H1 (cell line): ENCODE results near the gene CD68. TPM values are rescaled to one million over a fixed set of nuclear protein-coding genes. Genes with fewer than 3 reads are reported as not detected.

Source experiments
- CTCF ChIA-PET: fragments of 300-600 bp; sonication (Branson Sonifier 250); formaldehyde crosslinking; loops from one replicate; lab custom pipeline; 2021; ENCODE audit not compliant: partially characterized antibody; lab: Charles Lee
- POLR2A ChIA-PET: fragments of 300-600 bp; sonication (Branson Sonifier 250); formaldehyde crosslinking; loops from one replicate; lab custom pipeline; 2021; ENCODE audit warnings: inconsistent platforms; ENCODE audit not compliant: partially characterized antibody; lab: Charles Lee
- DNase-seq, 2 experiments: peaks; one replicate each; pipeline versions ENCODE4 v3.0.0 to v3.0.0-alpha.2; 2010 to 2022; ENCODE audit warnings: low spot score in 2 of 2, low read depth in 1 of 2, mixed read lengths in 1 of 2
- FAIRE-seq: peaks from 2 replicates; lab custom pipeline; 2011; peaks lifted over from hg19 to GRCh38; lab: Jason Lieb, UNC
- H2AFZ ChIP-seq: 2 replicates; pipeline ENCODE4 v1.8.1; 2012; ENCODE audit warnings: low read length, inconsistent platforms
- H2AK5ac ChIP-seq: 2 replicates; pipeline ENCODE4 v1.6.1; 2013; ENCODE audit warnings: low read depth, low read length
- H2BK120ac ChIP-seq: replicated peaks from 2 replicates; pipeline ENCODE3; 2013; ENCODE audit warnings: low read depth, low read length, inconsistent platforms
- H2BK12ac ChIP-seq: 2 replicates; pipeline ENCODE4 v1.6.1; 2013; ENCODE audit warnings: low read depth, low read length
- H2BK15ac ChIP-seq: 2 replicates; pipeline ENCODE4 v1.6.1; 2013; ENCODE audit warnings: low read length
- H2BK20ac ChIP-seq: 2 replicates; pipeline ENCODE4 v1.6.1; 2013; ENCODE audit warnings: low read length
- H2BK5ac ChIP-seq: 2 replicates; pipeline ENCODE4 v1.6.1; 2013; ENCODE audit warnings: low read depth, low read length
- H3K14ac ChIP-seq: 2 replicates; pipeline ENCODE4 v1.6.1; 2013; ENCODE audit warnings: inconsistent platforms; ENCODE audit not compliant: insufficient read length
- H3K18ac ChIP-seq: 2 replicates; pipeline ENCODE4 v1.6.1; 2013; ENCODE audit warnings: low read length; ENCODE audit errors: extremely low read depth
- H3K23ac ChIP-seq: 2 replicates; pipeline ENCODE4 v1.6.1; 2013; ENCODE audit warnings: inconsistent platforms; ENCODE audit not compliant: insufficient read length
- H3K23me2 ChIP-seq: 2 replicates; pipeline ENCODE4 v1.6.1; 2013; ENCODE audit warnings: low read depth, low read length
- H3K27ac ChIP-seq: 2 replicates; pipeline ENCODE4 v1.6.1; 2011; ENCODE audit warnings: low read depth, low read length, inconsistent platforms
- H3K27me3 ChIP-seq, 4 experiments: replicated peaks in 1 of 4; 1 replicate in 1 of 4; 2 replicates in 3 of 4; pipeline versions ENCODE4 v1.6.1 to v1.8.1; 2011 to 2013; ENCODE audit warnings: low read length in 3 of 4, mild to moderate bottlenecking in 3 of 4, inconsistent platforms in 2 of 4, mixed read lengths in 2 of 4, moderate library complexity in 1 of 4; ENCODE audit not compliant: control insufficient read depth in 3 of 4, insufficient read depth in 3 of 4; ENCODE audit errors: extremely low read depth in 1 of 4
- H3K36me3 ChIP-seq, 4 experiments: 2 replicates each; pipeline versions ENCODE4 v1.6.1 to v1.8.1; 2011 to 2013; ENCODE audit warnings: mild to moderate bottlenecking in 4 of 4, low read length in 3 of 4, moderate library complexity in 2 of 4, control low read depth in 1 of 4, inconsistent platforms in 1 of 4; ENCODE audit not compliant: insufficient read depth in 4 of 4, control insufficient read depth in 2 of 4
- H3K4ac ChIP-seq: replicated peaks from 2 replicates; pipeline ENCODE3; 2013; ENCODE audit warnings: low read length, low read depth, mixed read lengths, inconsistent platforms; ENCODE audit not compliant: insufficient read length
- H3K4me1 ChIP-seq, 4 experiments: replicated peaks in 1 of 4; 1 replicate in 1 of 4; 2 replicates in 3 of 4; pipeline versions ENCODE4 v1.6.1 to v1.8.1; 2011 to 2013; ENCODE audit warnings: low read length in 3 of 4, inconsistent platforms in 2 of 4, mixed read lengths in 1 of 4; ENCODE audit not compliant: insufficient read depth in 4 of 4, control insufficient read depth in 3 of 4
- H3K4me2 ChIP-seq, 2 experiments: 2 replicates each; pipeline versions ENCODE4 v1.6.1 to v1.8.1; 2011 to 2013; ENCODE audit warnings: low read depth in 2 of 2, low read length in 2 of 2, control low read depth in 1 of 2, inconsistent platforms in 1 of 2, mild to moderate bottlenecking in 1 of 2; ENCODE audit not compliant: insufficient read depth in 1 of 2
- H3K4me3 ChIP-seq, 4 experiments: fragments of 200-600, 300-600 bp in 1 of 4; sonication (generic), shearing (Covaris generic), sonication (Bioruptor Twin) in 1 of 4; 2 replicates each; pipeline versions ENCODE4 v1.5.1 to v1.8.1; 2011 to 2016; ENCODE audit warnings: low read length in 4 of 4, low read depth in 3 of 4, control low read depth in 2 of 4, inconsistent platforms in 2 of 4, mild to moderate bottlenecking in 2 of 4, mixed read lengths in 1 of 4, moderate library complexity in 1 of 4; ENCODE audit not compliant: insufficient read depth in 2 of 4; ENCODE audit errors: extremely low read depth in 1 of 4
- H3K56ac ChIP-seq: replicated peaks from 2 replicates; pipeline ENCODE3; 2013; ENCODE audit warnings: low read depth, mild to moderate bottlenecking, mixed read lengths, low read length, inconsistent platforms; ENCODE audit not compliant: insufficient read length
- H3K79me1 ChIP-seq: 2 replicates; pipeline ENCODE4 v1.6.1; 2013; ENCODE audit warnings: low read depth, low read length, control low read depth
- H3K79me2 ChIP-seq, 2 experiments: 2 replicates each; pipeline versions ENCODE4 v1.6.1 to v1.8.1; 2012 to 2013; ENCODE audit warnings: low read length in 2 of 2, mild to moderate bottlenecking in 2 of 2, inconsistent platforms in 1 of 2; ENCODE audit not compliant: insufficient read depth in 2 of 2, control insufficient read depth in 1 of 2
- H3K9ac ChIP-seq, 4 experiments: replicated peaks in 1 of 4; 1 replicate in 1 of 4; 2 replicates in 3 of 4; pipeline versions ENCODE4 v1.6.1 to v1.8.1; 2011 to 2013; ENCODE audit warnings: low read depth in 3 of 4, low read length in 3 of 4, control low read depth in 2 of 4, mild to moderate bottlenecking in 2 of 4, moderate library complexity in 2 of 4, inconsistent platforms in 1 of 4; ENCODE audit errors: extremely low read depth in 1 of 4
- H3K9me3 ChIP-seq, 2 experiments: 2 replicates each; pipeline versions ENCODE4 v1.6.1 to v1.8.1; 2012 to 2013; ENCODE audit warnings: mild to moderate bottlenecking in 2 of 2, moderate library complexity in 2 of 2, control low read depth in 1 of 2, inconsistent platforms in 1 of 2, low read depth in 1 of 2, low read length in 1 of 2, mixed read lengths in 1 of 2; ENCODE audit not compliant: insufficient read depth in 2 of 2
- H4K20me1 ChIP-seq, 2 experiments: replicated peaks in 1 of 2; 2 replicates each; pipeline versions ENCODE3 to v1.8.1; 2011 to 2013; ENCODE audit warnings: inconsistent platforms in 2 of 2, low read length in 2 of 2, mild to moderate bottlenecking in 1 of 2; ENCODE audit not compliant: insufficient read depth in 2 of 2, control insufficient read depth in 1 of 2
- H4K5ac ChIP-seq: 2 replicates; pipeline ENCODE4 v1.6.1; 2013; ENCODE audit warnings: low read length, low read depth, mixed read lengths, inconsistent platforms; ENCODE audit not compliant: insufficient read length
- H4K8ac ChIP-seq: 2 replicates; pipeline ENCODE4 v1.8.0; 2013; ENCODE audit warnings: mild to moderate bottlenecking, moderate library complexity, low read length, inconsistent platforms; ENCODE audit not compliant: insufficient read depth; ENCODE audit errors: extremely low read depth
- H4K91ac ChIP-seq: replicated peaks from 2 replicates; pipeline ENCODE3; 2013; ENCODE audit warnings: low read length, mixed read lengths, inconsistent platforms; ENCODE audit not compliant: insufficient read length
- PHF8 ChIP-seq: fragments of 200-600 bp; sonication (generic); conservative IDR thresholded peaks from 2 replicates; pipeline ENCODE4 v1.7.1; 2012; ENCODE audit warnings: low read depth, mild to moderate bottlenecking, inconsistent platforms, low read length, moderate library complexity
- POLR2A ChIP-seq, 2 experiments: IDR thresholded peaks; 1 replicate in 1 of 2; 2 replicates in 1 of 2; pipeline ENCODE4 v1.6.1; 2011; ENCODE audit warnings: low read depth in 2 of 2, low read length in 2 of 2, mild to moderate bottlenecking in 2 of 2; ENCODE audit errors: control extremely low read depth in 1 of 2
- POLR2AphosphoS5 ChIP-seq: IDR thresholded peaks from 2 replicates; pipeline ENCODE4 v1.6.1; 2011; ENCODE audit warnings: low read depth, low read length
- SUZ12 ChIP-seq: fragments of 200-600 bp; sonication (generic); IDR thresholded peaks from 2 replicates; pipeline ENCODE4 v1.6.1; 2012; ENCODE audit warnings: mild to moderate bottlenecking, inconsistent platforms, low read length, moderate library complexity, mixed read lengths
- TEAD4 ChIP-seq: IDR thresholded peaks from 2 replicates; pipeline ENCODE4 v1.6.1; 2012; ENCODE audit warnings: low read depth, low read length, inconsistent platforms, mixed read lengths
- USF2 ChIP-seq: IDR thresholded peaks from 2 replicates; pipeline ENCODE4 v1.6.1; 2011; ENCODE audit warnings: low read length, improper control_type of control experiment
- WGBS, 2 experiments: shearing (Covaris generic) in 1 of 2; methylation state at CpG; one replicate each; pipeline versions ENCODE4 v1.1.6 to v1.1.7; 2013 to 2015; ENCODE audit warnings: low lambda C conversion rate in 2 of 2, mixed read lengths in 2 of 2, inconsistent platforms in 1 of 2, low coverage in 1 of 2, missing lambda C conversion rate in 1 of 2; ENCODE audit not compliant: insufficient replicate concordance in 2 of 2, insufficient coverage in 1 of 2, insufficient read length in 1 of 2; ENCODE audit errors: extremely low coverage in 1 of 2, missing lambda C conversion rate in 1 of 2; 5-methylcytosine and 5-hydroxymethylcytosine counted together
- polyA plus RNA-seq, 7 experiments: library from polyadenylated mRNA; depleted of rRNA in 3 of 7; stranded (reverse) in 5 of 7; unstranded in 2 of 7; fragments of >200 nt in 5 of 7; fragments of 200-250 nt in 2 of 7; gene quantifications; 1 replicate in 5 of 7; 2 replicates in 1 of 7; 4 replicates in 1 of 7; pipeline versions ENCODE4 v1.2.1 to v1.2.3, GENCODE V29; 2011 to 2013; ENCODE audit warnings: missing spikeins in 2 of 7, mixed read lengths in 2 of 7
- total RNA-seq: library from RNA; stranded (reverse); fragmentation: NEBNext Ultra II Directional; extraction: Animal tissue kit (Norgen Biotek cat#: 25700); gene quantifications from 2 replicates; pipeline ENCODE4 v1.2.1, GENCODE V29; 2021

CD68 gene
- total and polyA plus RNA-seq, 2 of the 8 experiments (the other 6 are each of a cell fraction or from before 2014, with no cell fraction given): 0.18 TPM; not detected in 1

GRCh38 chr17:7588553-7589203, 9.2 kb downstream of the CD68 start:
- CTCF ChIA-PET: interaction anchor here (0.6 to 2.8 kb wide), 36 partner anchors 8 to 252 kb away, joined by 3 to 24 read pairs (median 4); partner anchors contain the start of genes ACAP1, CD68, FXR2 and PLSCR3
- H3K4me3 ChIP-seq: peak overlapping the region; percentile 59 to 73 (median 69)
- H2BK20ac ChIP-seq: no peak overlapping the region
- no peak overlapping the region for H3K27ac ChIP-seq
- H3K79me2 ChIP-seq: no peaks in the 10 kb centered on the region
- peak overlapping the region; percentile 54; the same call in 1 of the 2 replicates for H4K8ac ChIP-seq
- no peak overlapping the region; the same call in 1 of the 2 replicates for H2BK15ac ChIP-seq
- H3K4me2 ChIP-seq: peak overlapping the region; percentile 71 to 85
- H4K20me1 ChIP-seq: peaks cover 0 to 2% of the 10 kb centered on the region in 2 experiments
- H2AFZ ChIP-seq: no peak overlapping the region
- POLR2A ChIA-PET: interaction anchor here (0.7 to 28.5 kb wide), 34 partner anchors 10 to 618 kb away, joined by 3 to 1144 read pairs (median 5); partner anchors contain the start of genes ATP1B2, CD68, DNAH2 and EFNB3
- peaks cover 6 to 25% (median 18%) of the 10 kb centered on the region in 4 experiments for H3K4me1 ChIP-seq
- H3K56ac ChIP-seq: no peak overlapping the region
- no peak overlapping the region for H3K23ac ChIP-seq
- no peak overlapping the region for H2BK12ac ChIP-seq
- DNase-seq (no peak), FAIRE-seq (no peak)
- H4K91ac ChIP-seq: no peak overlapping the region
- H3K4ac ChIP-seq: no peak overlapping the region
- H3K18ac ChIP-seq: peak overlapping the region; percentile 60
- no peaks in the 10 kb centered on the region; the same call in none of the 2 replicates for H3K79me1 ChIP-seq
- H3K9ac ChIP-seq: peak overlapping the region in 3 of 4 experiments; percentile 34 to 40 (median 40); a peak in 4 of 7 replicates
- no peak overlapping the region for H2BK5ac ChIP-seq
- H2BK120ac ChIP-seq: no peak overlapping the region
- peaks cover 9 to 33% (median 18%) of the 10 kb centered on the region in 4 experiments; a peak in 7 of 8 replicates for H3K36me3 ChIP-seq
- H4K5ac ChIP-seq: peak overlapping the region; percentile 18
- 59% methylated on average over 24 of the region's 30 CpGs; no CpG with 5 or more reads in 1 of the 2 experiments for WGBS, 2 experiments
- H3K27me3 ChIP-seq: no peaks in the 10 kb centered on the region
- H3K9me3 ChIP-seq: no peaks in the 10 kb centered on the region
- no peak overlapping the region for H3K14ac ChIP-seq
- H2AK5ac ChIP-seq: no peak overlapping the region; the same call in 1 of the 2 replicates
- TF ChIP-seq SUZ12 (0 out of 2 replicates have a peak, but pooled peaks have one; percentile 27), POLR2AphosphoS5 (0 out of 2 replicates have a peak, but pooled peaks have one; percentile 8), USF2 (no peak), TEAD4 (no peak), POLR2A (IDR thresholded peaks at IDR 0.05; ENCODE audit: control extremely low read depth in 1 of 2, low read depth in 2 of 2, low read length in 2 of 2) (peak in 1 of 2 experiments; percentile 8; a peak in 1 of 3 replicates), PHF8 (0 out of 2 replicates have a peak, but pooled peaks have one; percentile 10)
- TF ChIP-seq, all 59 proteins: peak for 4
- peaks cover 18% of the 10 kb centered on the region; the same call in 1 of the 2 replicates for H3K23me2 ChIP-seq
